ENCODE data around the gene BEGAIN.
"Not testable (repeated sequence)": the region's sequence is repeated elsewhere in the genome, so short reads cannot be mapped to it uniquely, and the experiment has no call there.

BEGAIN gene

GRCh38 chr14:100534528-100535286, 52.5 kb downstream of the BEGAIN start:
- DNase-seq, result no peak

GRCh38 chr14:100533656-100534485, 53.3 kb downstream of the BEGAIN start:
- DNase-seq, result no peak

DNA sequence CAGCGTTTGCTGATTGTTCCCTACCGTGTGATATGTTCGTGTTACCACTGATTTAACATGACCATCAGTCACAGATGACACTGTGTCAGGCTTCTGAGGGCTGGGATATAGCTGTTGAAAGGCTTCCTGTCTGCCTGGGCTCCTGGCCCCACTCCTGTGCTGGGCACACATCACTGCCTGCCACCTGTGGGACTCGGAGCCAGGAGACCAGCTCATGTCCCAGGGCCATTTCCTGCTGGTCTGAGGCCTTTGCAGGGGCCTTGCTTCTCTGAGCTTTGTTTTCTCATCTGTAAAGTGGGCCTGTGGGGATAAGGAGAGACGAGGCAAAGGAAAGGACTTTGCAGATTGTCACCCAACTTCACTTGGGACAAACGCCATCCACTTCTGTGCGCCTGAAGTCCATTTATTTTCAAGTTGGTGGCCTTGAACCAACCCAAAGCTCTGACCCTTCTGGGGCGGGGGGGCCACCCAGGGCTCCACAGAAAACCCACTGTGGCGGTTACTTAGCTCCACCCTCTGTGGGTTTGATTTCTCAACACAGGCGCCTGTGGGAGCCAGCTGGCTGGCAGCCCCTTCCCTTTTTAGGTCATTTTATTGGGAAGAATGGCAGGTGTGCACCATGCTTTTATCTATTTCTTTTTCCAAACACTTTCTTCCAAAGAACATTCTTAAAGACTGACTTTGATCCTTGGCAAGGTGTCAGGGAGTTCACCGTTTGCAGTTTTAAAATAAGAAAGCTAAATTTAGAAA, 54.1 kb downstream of the BEGAIN start:
- DNase-seq, result no peak

GRCh38 chr14:100532154-100532861, 54.9 kb downstream of the BEGAIN start:
- no peak for DNase-seq

DNA sequence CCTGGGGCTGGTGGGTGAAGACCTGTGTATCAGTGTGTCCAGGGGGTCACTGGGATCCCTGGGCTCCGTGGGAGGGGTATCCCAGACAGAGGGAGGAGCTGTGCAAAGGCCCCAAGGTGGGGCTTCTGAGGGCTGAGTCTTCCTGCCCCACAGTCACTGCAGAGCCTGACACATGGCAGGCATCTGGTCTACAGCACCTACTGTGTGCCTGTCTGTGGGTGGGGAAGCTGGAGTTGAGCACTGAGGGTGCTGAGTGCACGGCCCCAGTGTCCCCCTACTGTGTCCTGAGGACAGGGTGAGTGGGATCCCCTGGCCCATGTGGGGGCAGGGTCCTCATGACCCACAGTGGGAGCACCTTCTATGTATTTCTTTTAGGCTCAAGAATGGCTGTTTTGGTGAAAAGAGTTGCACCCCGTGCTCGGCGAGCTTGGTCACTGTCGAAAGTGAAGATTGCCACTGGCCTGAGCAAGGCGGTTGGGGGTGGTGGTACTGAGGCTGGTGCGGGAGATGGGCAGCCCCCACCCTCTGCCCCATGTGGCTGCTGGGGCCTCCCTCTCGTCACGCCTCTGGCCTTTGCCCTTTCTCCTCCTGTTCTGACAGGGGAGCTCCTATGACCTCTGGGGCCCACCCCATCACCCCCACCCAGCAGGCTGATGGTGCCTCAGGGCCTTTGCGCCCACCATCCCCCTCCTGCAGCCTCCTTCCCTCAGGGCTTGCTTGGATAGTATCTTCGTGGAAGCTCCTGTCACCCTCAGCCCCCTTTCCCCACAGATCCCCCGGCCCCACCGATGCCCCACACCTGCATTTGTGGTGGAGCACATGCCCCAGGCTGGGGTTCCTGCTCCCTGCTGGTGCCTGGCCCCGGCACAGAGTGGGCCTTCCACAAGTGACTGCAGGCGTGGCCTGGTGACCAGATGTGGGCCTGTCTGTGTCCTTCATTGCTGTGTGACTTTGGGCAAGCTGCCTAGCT, 55.8 kb downstream of the BEGAIN start:
- DNase-seq, result no peak

- no peak for DNase-seq
Measured at GRCh38 chr14:100530270-100531072, 56.7 kb downstream of the BEGAIN start.

GRCh38 chr14:100529561-100530031, 57.6 kb downstream of the BEGAIN start:
- no peak for DNase-seq

DNA sequence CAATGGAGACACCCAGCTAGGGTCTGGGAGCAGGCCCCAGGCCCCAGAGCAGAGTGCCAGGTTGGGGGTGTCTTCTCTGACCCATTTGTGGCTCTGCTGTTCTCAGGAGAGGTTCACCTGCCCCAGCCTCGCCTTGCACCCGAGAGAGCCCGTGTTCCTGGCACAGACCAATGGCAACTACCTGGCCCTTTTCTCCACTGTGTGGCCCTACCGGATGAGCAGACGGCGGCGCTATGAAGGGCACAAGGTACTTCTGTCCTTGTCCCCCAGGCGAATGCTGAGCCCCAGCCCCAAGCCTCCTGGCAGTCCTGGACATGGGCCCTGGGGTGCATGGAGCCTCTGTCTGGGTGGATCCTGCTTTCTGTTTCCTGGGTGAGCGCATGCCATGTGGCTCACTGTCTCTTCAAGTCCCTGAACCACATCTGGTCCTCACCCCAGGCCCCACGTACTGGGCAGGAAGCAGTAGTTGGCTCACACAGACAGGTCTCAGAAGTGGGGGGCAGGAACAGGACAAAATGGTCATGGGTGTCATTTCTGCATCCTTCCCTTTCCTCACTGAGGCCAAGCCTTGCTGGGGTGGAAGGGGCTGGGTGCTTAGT, 58.2 kb downstream of the BEGAIN start:
- no peak for DNase-seq

DNA sequence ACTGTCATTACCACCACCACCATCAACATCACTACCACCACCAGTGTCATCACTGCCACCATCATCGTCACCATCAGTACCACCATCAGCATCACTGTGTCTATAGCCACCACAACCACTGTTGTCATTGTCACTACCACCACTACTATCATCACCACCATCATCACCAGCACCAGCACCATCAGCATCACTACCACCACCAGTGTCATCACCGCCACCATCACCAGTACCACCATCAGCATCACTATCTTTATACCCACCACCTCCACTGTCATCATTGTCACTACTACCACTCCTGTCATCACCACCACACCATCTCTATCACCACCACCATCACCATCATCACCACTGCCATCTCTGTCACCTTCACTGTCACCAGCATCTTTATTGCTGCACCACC, 60.6 kb downstream of the BEGAIN start:
- no peak for DNase-seq

DNA sequence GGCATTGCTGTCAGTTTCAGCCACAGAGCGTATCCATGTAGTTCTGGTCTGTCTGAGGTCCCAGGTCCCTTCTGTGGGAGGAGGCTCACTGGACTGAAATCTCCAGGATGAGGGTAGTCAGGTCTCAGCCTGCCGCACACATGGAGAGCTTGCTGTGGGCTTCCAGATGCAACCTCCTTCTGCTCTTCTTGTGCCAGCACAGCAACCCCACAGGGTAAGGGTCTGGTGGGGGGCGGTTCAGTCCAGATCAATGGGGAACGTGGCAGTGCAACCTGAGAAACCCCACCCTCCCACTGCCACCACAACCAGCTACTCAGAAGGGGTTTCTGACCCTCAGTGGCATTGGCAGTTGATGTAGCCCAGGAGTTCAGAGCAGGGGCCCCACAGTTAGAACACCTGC, 61.2 kb downstream of the BEGAIN start:
- no peak for DNase-seq

- DNase-seq, result no peak
Measured at GRCh38 chr14:100525615-100526014, 61.6 kb downstream of the BEGAIN start.

DNA sequence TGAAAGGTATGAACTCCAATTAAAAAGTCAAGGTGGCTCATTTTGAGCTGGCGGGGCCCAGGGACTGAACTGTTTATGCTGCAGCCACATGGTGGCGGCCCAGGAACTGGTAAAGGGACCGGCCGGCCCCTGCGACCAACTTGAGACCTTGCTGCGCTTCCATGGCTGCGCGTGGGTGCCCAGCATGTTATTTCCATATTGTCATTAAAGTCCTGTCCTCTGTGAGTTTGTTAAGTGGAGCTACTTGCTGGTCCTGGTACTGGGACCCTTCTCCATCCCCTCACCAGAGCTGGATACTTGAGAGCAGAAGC, 62.3 kb downstream of the BEGAIN start:
- DNase-seq, result no peak

- DNase-seq, result no peak
Measured at GRCh38 chr14:100524233-100524932, 62.8 kb downstream of the BEGAIN start.

- DNase-seq, result no peak
Measured at GRCh38 chr14:100523843-100524169, 63.4 kb downstream of the BEGAIN start.

- no peak for DNase-seq
Measured at GRCh38 chr14:100523131-100523842, 63.9 kb downstream of the BEGAIN start.

- DNase-seq, result no peak
Measured at GRCh38 chr14:100522616-100523099, 64.6 kb downstream of the BEGAIN start.

DNA sequence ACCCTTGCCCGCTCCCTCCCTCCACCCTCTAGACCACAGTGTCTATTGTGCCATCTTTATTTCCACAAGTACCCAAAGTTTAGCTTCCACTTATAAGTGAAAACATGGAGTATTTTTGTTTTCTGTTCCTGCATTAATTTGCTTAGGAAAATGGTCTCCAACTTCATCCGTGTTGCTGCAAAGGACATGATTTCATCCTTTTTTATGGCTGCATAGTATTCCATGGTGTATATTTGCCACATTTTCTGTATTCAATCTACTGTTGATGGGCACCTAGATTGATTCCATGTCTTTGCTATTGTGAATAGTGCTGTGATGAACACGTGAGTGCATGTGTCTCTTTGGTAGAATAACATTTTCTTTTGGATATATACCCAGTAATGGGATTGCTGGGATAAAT, 81.2 kb downstream of the BEGAIN start:
- not testable (repeated sequence) for DNase-seq

DNA sequence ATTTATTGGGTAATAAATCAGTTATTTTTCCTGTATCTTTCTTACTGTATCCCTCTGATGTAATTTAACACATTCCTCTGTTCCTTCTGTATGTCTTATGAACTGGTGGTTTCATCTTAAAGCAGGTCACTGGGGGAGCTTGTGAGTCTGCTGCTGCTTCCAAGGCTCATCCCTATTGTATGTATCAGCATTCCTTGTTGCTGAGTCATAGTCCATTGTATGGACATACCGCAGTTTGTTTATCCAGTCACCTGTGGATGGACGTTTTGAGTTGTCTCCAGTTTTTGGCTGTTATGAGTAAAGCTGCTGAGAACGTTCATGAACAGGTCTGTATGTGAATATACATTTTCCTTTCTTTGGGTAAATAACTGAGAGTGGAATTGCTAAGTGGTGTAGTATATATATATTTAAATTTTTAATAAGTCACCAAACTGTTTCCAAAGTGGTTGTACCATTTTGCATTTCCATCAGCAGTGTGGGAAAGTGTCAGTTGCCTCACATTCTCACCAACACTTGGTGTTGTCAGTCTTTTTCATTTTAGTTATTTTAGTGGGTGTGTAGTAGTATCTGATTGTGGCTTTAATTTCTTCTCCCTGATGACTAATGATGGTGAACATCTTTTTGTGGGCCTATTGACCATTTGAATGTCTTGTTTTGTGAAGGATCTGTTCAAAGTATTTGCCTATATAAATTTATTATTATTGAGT, 82.7 kb downstream of the BEGAIN start:
- DNase-seq, result no peak

Data from effector CD8-positive, alpha-beta T cell (primary cell).